Endodermal cell (in vitro differentiated cells): Measurements from ENCODE around the gene RIMBP2. TPM values are rescaled to one million over a fixed set of nuclear protein-coding genes. Genes with fewer than 3 reads are reported as not detected.

Source experiments
- DNase-seq: peaks from one replicate; pipeline ENCODE4 v3.0.0-alpha.2; 2017
- H3K27ac ChIP-seq: 2 replicates; pipeline ENCODE4 v1.5.1; 2013; ENCODE audit warnings: mild to moderate bottlenecking, low read depth, low read length, moderate library complexity
- H3K27me3 ChIP-seq: 2 replicates; pipeline ENCODE4 v1.6.1; 2013; ENCODE audit warnings: mild to moderate bottlenecking, low read length, moderate library complexity; ENCODE audit not compliant: insufficient read depth, control insufficient read depth, poor library complexity, severe bottlenecking
- H3K36me3 ChIP-seq: 2 replicates; pipeline ENCODE4 v1.7.0; 2013; ENCODE audit warnings: mild to moderate bottlenecking, low read length, moderate library complexity; ENCODE audit not compliant: control insufficient read depth, insufficient read depth
- H3K4me1 ChIP-seq: one replicate; pipeline ENCODE4 v1.7.0; 2013; ENCODE audit warnings: low read length; ENCODE audit not compliant: control insufficient read depth, insufficient read depth
- H3K4me3 ChIP-seq: 2 replicates; pipeline ENCODE4 v1.5.1; 2013; ENCODE audit warnings: mild to moderate bottlenecking, low read length, moderate library complexity
- H3K9ac ChIP-seq: 2 replicates; pipeline ENCODE4 v1.6.1; 2013; ENCODE audit warnings: mild to moderate bottlenecking, low read length, moderate library complexity; ENCODE audit not compliant: poor library complexity, severe bottlenecking; ENCODE audit errors: extremely low read depth
- H3K9me3 ChIP-seq: 2 replicates; pipeline ENCODE4 v1.6.1; 2013; ENCODE audit warnings: mild to moderate bottlenecking, low read length, moderate library complexity; ENCODE audit not compliant: control insufficient read depth
- H3K27ac Mint-ChIP-seq: 2 replicates; pipeline ENCODE4 v1.8.0; 2020; ENCODE audit warnings: mixed read lengths
- H3K27me3 Mint-ChIP-seq: 2 replicates; pipeline ENCODE4 v1.8.0; 2021; ENCODE audit warnings: mild to moderate bottlenecking, mixed read lengths; ENCODE audit not compliant: insufficient read depth
- H3K36me3 Mint-ChIP-seq: 2 replicates; pipeline ENCODE4 v1.8.0; 2020; ENCODE audit warnings: low read depth, mixed read lengths
- H3K4me1 Mint-ChIP-seq: 2 replicates; pipeline ENCODE4 v1.8.0; 2020; ENCODE audit warnings: mixed read lengths
- H3K4me3 Mint-ChIP-seq: 2 replicates; pipeline ENCODE4 v1.8.0; 2020; ENCODE audit warnings: mild to moderate bottlenecking, moderate library complexity, mixed read lengths
- H3K9me3 Mint-ChIP-seq: 2 replicates; pipeline ENCODE4 v1.8.0; 2020; ENCODE audit warnings: mild to moderate bottlenecking, mixed read lengths
- CTCF ChIP-seq: fragments of 200-600 bp; sonication (generic); conservative IDR thresholded peaks from 2 replicates; pipeline ENCODE4 v1.5.0; 2021; ENCODE audit warnings: antibody characterized with exemption, mild to moderate bottlenecking
- WGBS, 2 experiments: methylation state at CpG; one replicate each; pipeline versions ENCODE4 v1.1.5 to v1.1.7; 2013; ENCODE audit warnings: missing lambda C conversion rate in 2 of 2, mixed read lengths in 1 of 2; ENCODE audit not compliant: insufficient coverage in 1 of 2, insufficient read length in 1 of 2; 5-methylcytosine and 5-hydroxymethylcytosine counted together
- total RNA-seq, 2 donors: library from RNA; stranded (reverse); fragmentation: NEBNext Ultra II Directional in 1 of 2; extraction: Animal tissue kit (Norgen Biotek cat#: 25700) in 1 of 2; gene quantifications; 2 replicates in 1 of 2; 3 replicates in 1 of 2; pipeline ENCODE4 v1.2.1, GENCODE V29; 2021

The RIMBP2 gene
- total RNA-seq, 2 donors from 2014 or later = 0.13 to 3.4 TPM

- WGBS, 2 experiments = 94% methylated on average over 15 of the region's 15 CpGs; no CpG with 5 or more reads in 1 of the 2 experiments
- Mint-ChIP-seq H3K27me3 (peaks cover 6% of the 10 kb centered on the region), H3K36me3 (no peaks in the 10 kb centered on the region), H3K27ac (no peak overlapping the region), H3K4me1 (peaks cover 19% of the 10 kb centered on the region), H3K4me3 (no peak overlapping the region), H3K9me3 (no peaks in the 10 kb centered on the region)
- no peak for DNase-seq
- Histone ChIP-seq H3K27me3 (no peaks in the 10 kb centered on the region), H3K27ac (peak overlapping the region; percentile 10), H3K9ac (no peak overlapping the region), H3K4me3 (no peak overlapping the region), H3K9me3 (no peaks in the 10 kb centered on the region), H3K36me3 (no peaks in the 10 kb centered on the region), H3K4me1 (peaks cover 16% of the 10 kb centered on the region)
- no peak for TF ChIP-seq CTCF
Observed at GRCh38 chr12:130685850-130686249, 30.2 kb downstream of the RIMBP2 start.

GRCh38 chr12:130685250-130685787 lies 30.8 kb downstream of the RIMBP2 start:
- Mint-ChIP-seq H3K9me3 (no peaks in the 10 kb centered on the region), H3K27me3 (peaks cover 6% of the 10 kb centered on the region), H3K36me3 (no peaks in the 10 kb centered on the region), H3K4me1 (peaks cover 19% of the 10 kb centered on the region), H3K27ac (no peak overlapping the region), H3K4me3 (no peak overlapping the region)
- Histone ChIP-seq H3K9ac (no peak overlapping the region), H3K36me3 (no peaks in the 10 kb centered on the region), H3K9me3 (no peaks in the 10 kb centered on the region), H3K4me1 (peaks cover 16% of the 10 kb centered on the region), H3K27ac (no peak overlapping the region), H3K4me3 (no peak overlapping the region), H3K27me3 (no peaks in the 10 kb centered on the region)
- no peak for DNase-seq
- 90 to 93% methylated on average over 13 of the region's 14 CpGs for WGBS, 2 experiments
- TF ChIP-seq CTCF = no peak

- 56 to 71% methylated on average over 3 of the region's 3 CpGs for WGBS, 2 experiments
- Histone ChIP-seq H3K27ac (peak overlapping the region; percentile 40), H3K4me3 (peak overlapping the region; percentile 62), H3K27me3 (no peaks in the 10 kb centered on the region), H3K9me3 (no peaks in the 10 kb centered on the region), H3K9ac (peak overlapping the region; percentile 76), H3K36me3 (no peaks in the 10 kb centered on the region), H3K4me1 (peaks cover 16% of the 10 kb centered on the region)
- H3K4me1 Mint-ChIP-seq = peaks cover 19% of the 10 kb centered on the region
- H3K9me3 Mint-ChIP-seq = no peaks in the 10 kb centered on the region
- H3K27ac Mint-ChIP-seq = peak overlapping the region; percentile 89
- peaks cover 4% of the 10 kb centered on the region for H3K27me3 Mint-ChIP-seq
- H3K4me3 Mint-ChIP-seq = no peak overlapping the region
- no peak for DNase-seq
- no peak for TF ChIP-seq CTCF
- no peaks in the 10 kb centered on the region for H3K36me3 Mint-ChIP-seq
Observed at GRCh38 chr12:130683811-130684210, 32.3 kb downstream of the RIMBP2 start.
